ENCODE data around the gene CDK10.
"Not testable (repeated sequence)": the region's sequence is repeated elsewhere in the genome, so short reads cannot be mapped to it uniquely, and the experiment has no call there.

CDK10 gene

GRCh38 chr16:89696670-89697128 lies 10.2 kb downstream of the CDK10 start:
- DNase-seq, result no peak

- DNase-seq, result no peak
These were observed 10.7 kb downstream of the CDK10 start for GRCh38 chr16:89697161-89697615.

GRCh38 chr16:89697616-89698331 lies 11.3 kb downstream of the CDK10 start:
- no peak for DNase-seq

- DNase-seq, result not testable (repeated sequence)
These were observed 12.2 kb downstream of the CDK10 start for GRCh38 chr16:89698717-89699116.

GRCh38 chr16:89699629-89700099 lies 13.2 kb downstream of the CDK10 start:
- not testable (repeated sequence) for DNase-seq

GRCh38 chr16:89700100-89700648 lies 13.7 kb downstream of the CDK10 start:
- DNase-seq, result peak; percentile 81

- DNase-seq, result no peak
These were observed 14.3 kb downstream of the CDK10 start for GRCh38 chr16:89700649-89701424.

GRCh38 chr16:89701425-89702406 lies 15.2 kb downstream of the CDK10 start, which contains the start of gene SPATA2L:
TSS of gene SPATA2L (minus strand) at chr16:89701705. CDS start at chr16:89701232, 473 bp downstream.
- peak; percentile 49 for DNase-seq

- DNase-seq, result no peak
These were observed 17.8 kb downstream of the CDK10 start for GRCh38 chr16:89704281-89704680.

- DNase-seq, result no peak
These were observed 18.5 kb downstream of the CDK10 start for GRCh38 chr16:89705006-89705405.

- no peak for DNase-seq
These were observed 20.2 kb downstream of the CDK10 start for GRCh38 chr16:89706518-89707260.

- DNase-seq, result no peak
These were observed 21.2 kb downstream of the CDK10 start for GRCh38 chr16:89707695-89708094.

- no peak for DNase-seq
These were observed 22.0 kb downstream of the CDK10 start for GRCh38 chr16:89708481-89708931.

GRCh38 chr16:89709166-89709565 lies 22.7 kb downstream of the CDK10 start:
- no peak for DNase-seq

GRCh38 chr16:89709716-89710432 lies 23.4 kb downstream of the CDK10 start:
- DNase-seq, result no peak

GRCh38 chr16:89710709-89711564 lies 24.4 kb downstream of the CDK10 start:
- DNase-seq, result no peak

- no peak for DNase-seq
These were observed 25.2 kb downstream of the CDK10 start for GRCh38 chr16:89711601-89712273.

GRCh38 chr16:89712274-89712781 lies 25.8 kb downstream of the CDK10 start:
- no peak for DNase-seq

- DNase-seq, result no peak
These were observed 30.0 kb downstream of the CDK10 start for GRCh38 chr16:89716493-89716892.
